Mammary epithelial cell (primary cell): ENCODE measurements around the gene KBTBD7.

Source experiments
- EZH2 ChIP-seq: IDR thresholded peaks from 2 replicates; pipeline ENCODE4 v1.6.1; 2012; ENCODE audit warnings: low read length, inconsistent platforms, borderline replicate concordance
- TF ChIP-seq, protein P1 (sequence below), 2 donors: IDR thresholded peaks in 1 of 2; conservative IDR thresholded peaks in 1 of 2; 2 replicates each; pipeline ENCODE4 v1.5.1; 2011 to 2012; ENCODE audit warnings: inconsistent platforms in 2 of 2, low read length in 2 of 2, mild to moderate bottlenecking in 2 of 2, control low read depth in 1 of 2, low read depth in 1 of 2; ENCODE audit not compliant: insufficient read depth in 1 of 2; ENCODE audit errors: extremely low read depth in 1 of 2

DNA sequence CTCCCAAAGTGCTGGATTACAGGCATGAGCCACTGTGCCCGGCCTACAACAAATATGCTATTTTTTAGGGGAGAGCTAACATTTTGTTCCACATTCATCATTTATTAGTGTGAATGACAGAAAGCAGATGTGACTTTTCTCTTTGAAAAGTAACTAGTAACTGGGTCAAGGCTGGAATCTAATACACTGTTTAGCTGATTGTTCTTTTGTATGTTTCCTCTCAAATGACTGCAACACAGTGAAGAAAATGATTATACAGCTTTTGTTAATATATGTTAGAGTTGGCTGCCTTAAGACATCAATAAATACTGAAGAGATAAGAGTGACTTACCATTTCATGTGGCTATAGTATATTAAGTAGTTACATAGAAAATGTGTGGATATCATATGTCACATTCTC, 42.0 kb upstream of the KBTBD7 start:
- TF ChIP-seq, protein P1, sequence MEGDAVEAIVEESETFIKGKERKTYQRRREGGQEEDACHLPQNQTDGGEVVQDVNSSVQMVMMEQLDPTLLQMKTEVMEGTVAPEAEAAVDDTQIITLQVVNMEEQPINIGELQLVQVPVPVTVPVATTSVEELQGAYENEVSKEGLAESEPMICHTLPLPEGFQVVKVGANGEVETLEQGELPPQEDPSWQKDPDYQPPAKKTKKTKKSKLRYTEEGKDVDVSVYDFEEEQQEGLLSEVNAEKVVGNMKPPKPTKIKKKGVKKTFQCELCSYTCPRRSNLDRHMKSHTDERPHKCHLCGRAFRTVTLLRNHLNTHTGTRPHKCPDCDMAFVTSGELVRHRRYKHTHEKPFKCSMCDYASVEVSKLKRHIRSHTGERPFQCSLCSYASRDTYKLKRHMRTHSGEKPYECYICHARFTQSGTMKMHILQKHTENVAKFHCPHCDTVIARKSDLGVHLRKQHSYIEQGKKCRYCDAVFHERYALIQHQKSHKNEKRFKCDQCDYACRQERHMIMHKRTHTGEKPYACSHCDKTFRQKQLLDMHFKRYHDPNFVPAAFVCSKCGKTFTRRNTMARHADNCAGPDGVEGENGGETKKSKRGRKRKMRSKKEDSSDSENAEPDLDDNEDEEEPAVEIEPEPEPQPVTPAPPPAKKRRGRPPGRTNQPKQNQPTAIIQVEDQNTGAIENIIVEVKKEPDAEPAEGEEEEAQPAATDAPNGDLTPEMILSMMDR (conservative IDR thresholded peaks at IDR 0.05 in 1 of 2, IDR thresholded peaks at IDR 0.05 in 1 of 2; ENCODE audit: extremely low read depth in 1 of 2, insufficient read depth in 1 of 2, low read depth in 1 of 2, low read length in 2 of 2), result no peak
- TF ChIP-seq EZH2, result no peak
